ENCODE results near the gene AJM1.

GRCh38 chr9:136840140-136840876, 2.0 kb upstream of the AJM1 start:
- TF ChIP-seq CTCF (IDR thresholded peaks at IDR 0.05; ENCODE audit: low read depth, low read length) (no peak), EZH2phosphoT487 (IDR thresholded peaks at IDR 0.05; ENCODE audit: low read depth) (no peak)

All from OCI-LY3 (cell line).